Measurements from ENCODE around the gene INPP5A.

INPP5A gene

GRCh38 chr10:132646443-132647097, 109.0 kb downstream of the INPP5A start:
- TF ChIP-seq POLR2A (IDR thresholded peaks at IDR 0.05; ENCODE audit: low read depth, low read length), result no peak
- no peak for DNase-seq (ENCODE audit: insufficient read length, low spot score)
- FAIRE-seq, result no peak

GRCh38 chr10:132647424-132647823, 109.8 kb downstream of the INPP5A start:
- FAIRE-seq, result no peak
- DNase-seq (ENCODE audit: insufficient read length, low spot score), result no peak
- TF ChIP-seq POLR2A (IDR thresholded peaks at IDR 0.05; ENCODE audit: low read depth, low read length), result no peak

GRCh38 chr10:132648072-132648850, 110.7 kb downstream of the INPP5A start:
- TF ChIP-seq POLR2A (IDR thresholded peaks at IDR 0.05; ENCODE audit: low read depth, low read length), result no peak
- FAIRE-seq (no peak), DNase-seq (ENCODE audit: insufficient read length, low spot score) (no peak)

- no peak for TF ChIP-seq POLR2A (IDR thresholded peaks at IDR 0.05; ENCODE audit: low read depth, low read length)
- DNase-seq (ENCODE audit: insufficient read length, low spot score) (no peak), FAIRE-seq (no peak)
These were observed 111.4 kb downstream of the INPP5A start for GRCh38 chr10:132648851-132649528.

- FAIRE-seq, result no peak
- no peak for TF ChIP-seq POLR2A (IDR thresholded peaks at IDR 0.05; ENCODE audit: low read depth, low read length)
- DNase-seq (ENCODE audit: insufficient read length, low spot score), result no peak
These were observed 112.2 kb downstream of the INPP5A start for GRCh38 chr10:132649651-132650360.

GRCh38 chr10:132650611-132651250, 113.1 kb downstream of the INPP5A start:
- TF ChIP-seq POLR2A (IDR thresholded peaks at IDR 0.05; ENCODE audit: low read depth, low read length), result no peak
- no peak for FAIRE-seq
- DNase-seq (ENCODE audit: insufficient read length, low spot score), result no peak

- FAIRE-seq, result no peak
- DNase-seq (ENCODE audit: insufficient read length, low spot score), result no peak
- TF ChIP-seq POLR2A (IDR thresholded peaks at IDR 0.05; ENCODE audit: low read depth, low read length), result no peak
These were observed 114.0 kb downstream of the INPP5A start for GRCh38 chr10:132651511-132652029.

GRCh38 chr10:132652446-132652845, 114.9 kb downstream of the INPP5A start:
- FAIRE-seq (no peak), DNase-seq (ENCODE audit: insufficient read length, low spot score) (no peak)
- no peak for TF ChIP-seq POLR2A (IDR thresholded peaks at IDR 0.05; ENCODE audit: low read depth, low read length)

- no peak for TF ChIP-seq POLR2A (IDR thresholded peaks at IDR 0.05; ENCODE audit: low read depth, low read length)
- FAIRE-seq (no peak), DNase-seq (ENCODE audit: insufficient read length, low spot score) (no peak)
These were observed 115.5 kb downstream of the INPP5A start for GRCh38 chr10:132652936-132653590.

- no peak for FAIRE-seq
- TF ChIP-seq POLR2A (IDR thresholded peaks at IDR 0.05; ENCODE audit: low read depth, low read length), result no peak
- DNase-seq (ENCODE audit: insufficient read length, low spot score), result no peak
These were observed 116.1 kb downstream of the INPP5A start for GRCh38 chr10:132653721-132654120.

- no peak for FAIRE-seq
- TF ChIP-seq POLR2A (IDR thresholded peaks at IDR 0.05; ENCODE audit: low read depth, low read length), result no peak
These were observed 116.6 kb downstream of the INPP5A start for GRCh38 chr10:132654121-132654571.

GRCh38 chr10:132654708-132655661, 117.4 kb downstream of the INPP5A start:
- peak; percentile 72 for DNase-seq (ENCODE audit: insufficient read length, low spot score)
- TF ChIP-seq POLR2A (IDR thresholded peaks at IDR 0.05; ENCODE audit: low read depth, low read length), result no peak
- FAIRE-seq, result no peak

More at GRCh38 chr10:132654121-132654571, 116.6 kb downstream of the INPP5A start:
- no peak for DNase-seq (ENCODE audit: insufficient read length, low spot score)

Measured in H54 (cell line).